Measurements from ENCODE around the gene CADM2.

GRCh38 chr3:85691196-85691595, 732.4 kb downstream of the CADM2 start:
- TF ChIP-seq, protein P1, sequence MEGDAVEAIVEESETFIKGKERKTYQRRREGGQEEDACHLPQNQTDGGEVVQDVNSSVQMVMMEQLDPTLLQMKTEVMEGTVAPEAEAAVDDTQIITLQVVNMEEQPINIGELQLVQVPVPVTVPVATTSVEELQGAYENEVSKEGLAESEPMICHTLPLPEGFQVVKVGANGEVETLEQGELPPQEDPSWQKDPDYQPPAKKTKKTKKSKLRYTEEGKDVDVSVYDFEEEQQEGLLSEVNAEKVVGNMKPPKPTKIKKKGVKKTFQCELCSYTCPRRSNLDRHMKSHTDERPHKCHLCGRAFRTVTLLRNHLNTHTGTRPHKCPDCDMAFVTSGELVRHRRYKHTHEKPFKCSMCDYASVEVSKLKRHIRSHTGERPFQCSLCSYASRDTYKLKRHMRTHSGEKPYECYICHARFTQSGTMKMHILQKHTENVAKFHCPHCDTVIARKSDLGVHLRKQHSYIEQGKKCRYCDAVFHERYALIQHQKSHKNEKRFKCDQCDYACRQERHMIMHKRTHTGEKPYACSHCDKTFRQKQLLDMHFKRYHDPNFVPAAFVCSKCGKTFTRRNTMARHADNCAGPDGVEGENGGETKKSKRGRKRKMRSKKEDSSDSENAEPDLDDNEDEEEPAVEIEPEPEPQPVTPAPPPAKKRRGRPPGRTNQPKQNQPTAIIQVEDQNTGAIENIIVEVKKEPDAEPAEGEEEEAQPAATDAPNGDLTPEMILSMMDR (IDR thresholded peaks at IDR 0.05; ENCODE audit: poor library complexity): no peak
- TF ChIP-seq EZH2 (IDR thresholded peaks at IDR 0.05; ENCODE audit: borderline replicate concordance): no peak

Measured in hepatocyte (in vitro differentiated cells).